Neutrophil (primary cell): ENCODE results near the gene CHST8.

Experiments used
- H3K27ac ChIP-seq: fragments of 200-600 bp; sonication (generic); 2 replicates; pipeline ENCODE4 v1.5.1; 2016; ENCODE audit warnings: mild to moderate bottlenecking, moderate library complexity
- H3K27me3 ChIP-seq: fragments of 200-600 bp; sonication (generic); 2 replicates; pipeline ENCODE4 v1.6.0; 2016; ENCODE audit warnings: mild to moderate bottlenecking
- H3K36me3 ChIP-seq: fragments of 200-600 bp; sonication (generic); 2 replicates; pipeline ENCODE4 v1.5.1; 2017
- H3K4me1 ChIP-seq, 2 experiments: fragments of 200-600 bp in 1 of 2; sonication (generic) in 1 of 2; 1 replicate in 1 of 2; 2 replicates in 1 of 2; pipeline versions ENCODE4 v1.5.1 to v1.6.1; 2013 to 2016; ENCODE audit warnings: low read depth in 1 of 2, low read length in 1 of 2, mild to moderate bottlenecking in 1 of 2, moderate library complexity in 1 of 2; ENCODE audit not compliant: control insufficient read depth in 1 of 2, insufficient read depth in 1 of 2
- H3K4me3 ChIP-seq, 2 experiments: fragments of 200-600 bp in 1 of 2; sonication (generic) in 1 of 2; 1 replicate in 1 of 2; 2 replicates in 1 of 2; pipeline ENCODE4 v1.5.1; 2013 to 2016; ENCODE audit warnings: low read depth in 1 of 2, low read length in 1 of 2, mild to moderate bottlenecking in 1 of 2, moderate library complexity in 1 of 2
- H3K9me3 ChIP-seq: fragments of 200-600 bp; sonication (generic); 2 replicates; pipeline ENCODE4 v1.5.1; 2016
- CTCF ChIP-seq: fragments of 200-600 bp; sonication (generic); IDR thresholded peaks from 2 replicates; pipeline ENCODE4 v1.5.1; 2016; ENCODE audit warnings: antibody characterized with exemption

CHST8 gene

DNA sequence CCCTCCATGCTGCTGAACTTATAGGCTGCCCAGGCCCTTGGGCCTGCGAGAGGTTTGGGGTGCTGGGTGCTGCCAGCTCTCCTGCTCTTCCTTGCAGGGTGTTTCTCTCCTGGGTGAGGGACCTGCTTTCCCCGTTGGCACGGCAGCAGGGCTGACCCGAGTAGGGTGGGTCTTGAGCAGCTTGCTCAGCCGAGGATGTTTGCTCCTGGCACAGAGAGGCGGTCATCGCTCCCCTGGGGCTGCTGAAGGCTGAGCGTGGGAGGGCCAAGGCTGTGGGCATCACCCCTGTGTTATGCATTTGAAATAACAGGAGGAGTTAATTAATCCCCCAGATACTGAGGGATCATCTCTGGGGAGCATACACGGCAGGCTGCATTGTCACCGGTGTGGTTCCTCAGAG is 180.2 kb downstream of the CHST8 start:
- TF ChIP-seq CTCF: no peak
- Histone ChIP-seq H3K36me3 (no peaks in the 10 kb centered on the region), H3K9me3 (no peaks in the 10 kb centered on the region), H3K4me3 (no peak overlapping the region), H3K4me1 (peaks cover 7 to 11% of the 10 kb centered on the region in 2 experiments), H3K27me3 (peaks cover 31% of the 10 kb centered on the region), H3K27ac (no peak overlapping the region)

- peaks cover 23% of the 10 kb centered on the region for H3K27me3 ChIP-seq
- H3K27ac ChIP-seq: no peak overlapping the region
- peaks cover 0 to 3% of the 10 kb centered on the region in 2 experiments for H3K4me1 ChIP-seq
- TF ChIP-seq CTCF: no peak
- no peaks in the 10 kb centered on the region for H3K36me3 ChIP-seq
- no peak overlapping the region for H3K4me3 ChIP-seq
- H3K9me3 ChIP-seq: no peaks in the 10 kb centered on the region
Measured at GRCh38 chr19:33802801-33803200, 181.0 kb downstream of the CHST8 start.

DNA sequence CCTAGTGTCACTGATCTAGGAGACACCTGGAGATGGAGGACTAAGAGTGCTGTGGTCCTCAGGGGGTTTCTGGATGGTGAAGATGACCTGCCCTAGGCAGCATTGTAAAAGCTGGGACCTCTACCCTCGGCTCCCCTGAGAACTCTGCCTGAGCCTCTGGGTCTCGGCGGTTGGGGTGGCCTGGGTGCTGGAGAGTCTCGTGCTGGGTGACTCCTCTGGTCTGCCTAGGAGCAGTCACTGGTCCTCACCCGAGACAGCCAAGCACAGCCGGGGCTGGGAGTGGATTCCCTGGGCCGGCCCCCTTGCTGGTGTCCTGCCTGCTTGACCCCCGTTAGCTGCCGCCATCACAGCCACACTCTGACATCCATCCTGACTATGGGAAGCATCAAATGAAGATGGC is 181.6 kb downstream of the CHST8 start:
- no peaks in the 10 kb centered on the region for H3K36me3 ChIP-seq

DNA sequence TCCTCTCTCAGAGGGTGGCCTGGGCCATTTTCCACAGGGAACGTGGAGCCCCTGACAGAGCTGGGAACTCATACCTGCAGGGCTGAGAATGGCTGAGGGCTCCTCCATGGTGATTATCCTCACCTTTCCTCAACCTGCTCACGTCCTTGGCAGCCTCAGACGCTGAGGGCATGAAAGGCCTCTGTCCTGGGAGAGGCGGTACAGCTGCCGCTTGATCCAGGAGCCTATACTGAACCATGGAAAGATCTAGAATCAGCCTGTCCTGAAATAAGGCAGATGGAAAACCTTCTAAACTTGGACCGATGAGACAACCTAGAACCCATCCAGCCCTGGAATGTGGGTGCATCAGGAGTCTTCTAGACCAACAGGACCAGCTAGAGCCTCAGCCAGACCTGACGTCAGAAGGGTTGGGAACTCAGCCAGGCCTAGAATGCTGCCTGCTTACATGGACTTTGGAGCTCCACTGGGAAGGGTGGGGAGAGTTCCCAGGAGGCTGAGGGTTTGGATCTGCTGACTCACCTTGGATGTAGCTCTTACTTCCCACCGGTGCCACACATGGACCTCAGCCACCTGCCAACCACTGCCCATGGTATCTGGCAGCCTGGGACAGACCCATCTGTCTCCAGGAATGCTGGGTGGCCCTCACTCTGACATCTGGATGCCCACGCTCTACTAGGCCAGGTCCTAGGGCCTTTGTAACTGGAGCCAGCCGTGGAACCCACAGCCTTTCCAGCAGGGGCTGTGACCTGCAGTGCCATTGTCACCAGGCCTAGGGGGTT is 182.5 kb downstream of the CHST8 start:
- H3K4me1 ChIP-seq: no peaks in the 10 kb centered on the region
- no peak overlapping the region for H3K27ac ChIP-seq
- no peak for TF ChIP-seq CTCF
- H3K9me3 ChIP-seq: no peaks in the 10 kb centered on the region
- H3K4me3 ChIP-seq: no peak overlapping the region
- peaks cover 9% of the 10 kb centered on the region for H3K27me3 ChIP-seq
- H3K36me3 ChIP-seq: no peaks in the 10 kb centered on the region

More for the DNA sequence above, 181.6 kb downstream of the CHST8 start:
- Histone ChIP-seq H3K4me3 (no peak overlapping the region), H3K4me1 (no peaks in the 10 kb centered on the region), H3K9me3 (no peaks in the 10 kb centered on the region), H3K27me3 (peaks cover 17% of the 10 kb centered on the region), H3K27ac (no peak overlapping the region)
- no peak for TF ChIP-seq CTCF

DNA sequence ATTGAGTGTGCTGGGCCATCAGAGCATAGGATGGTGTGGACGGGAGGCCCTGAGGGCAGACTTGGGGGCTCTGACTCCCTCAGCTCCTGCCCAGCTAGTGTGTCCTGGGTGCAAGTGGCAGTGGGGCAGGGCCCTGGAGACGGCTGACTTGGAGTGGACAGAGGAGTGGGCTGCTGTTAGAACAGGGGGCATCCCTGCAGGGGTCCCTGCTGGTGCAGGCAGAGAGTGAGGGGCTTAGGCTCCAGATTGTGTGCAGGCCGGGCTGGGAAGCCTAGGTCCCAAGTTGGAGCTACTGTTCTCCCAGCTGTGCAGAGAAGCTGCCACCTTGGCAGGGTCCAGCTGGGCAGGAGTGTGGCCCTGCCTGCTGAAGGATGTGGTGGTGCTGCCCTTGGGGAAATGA is 183.6 kb downstream of the CHST8 start:
- Histone ChIP-seq H3K4me3 (no peak overlapping the region), H3K9me3 (no peaks in the 10 kb centered on the region), H3K27ac (no peak overlapping the region), H3K4me1 (no peaks in the 10 kb centered on the region), H3K27me3 (no peaks in the 10 kb centered on the region), H3K36me3 (no peaks in the 10 kb centered on the region)
- no peak for TF ChIP-seq CTCF
